GM12878 (cell line): ENCODE results near the gene PCID2.

Experiments
- CBX5 ChIP-seq: sonication (generic); IDR thresholded peaks from 2 replicates; pipeline ENCODE4 v1.6.1; 2016; ENCODE audit warnings: low read depth, moderate library complexity, mild to moderate bottlenecking, inconsistent platforms
- CEBPZ ChIP-seq: fragments of 150-350 bp; IDR thresholded peaks from 2 replicates; pipeline ENCODE4 v1.6.1; 2016; ENCODE audit warnings: low read depth, low read length
- ELK1 ChIP-seq: IDR thresholded peaks from 2 replicates; pipeline ENCODE4 v1.6.1; 2012; ENCODE audit warnings: low read depth, low read length, improper control_type of control experiment
- EP300 ChIP-seq, 2 experiments: fragments of 150-350 bp in 1 of 2; IDR thresholded peaks; 2 replicates each; pipeline ENCODE4 v1.6.1; 2011 to 2012; ENCODE audit warnings: low read depth in 2 of 2, low read length in 2 of 2, borderline replicate concordance in 1 of 2, improper control_type of control experiment in 1 of 2, inconsistent platforms in 1 of 2; ENCODE audit not compliant: control insufficient read depth in 1 of 2
- GABPA ChIP-seq: IDR thresholded peaks from 2 replicates; pipeline ENCODE4 v1.6.1; 2014; ENCODE audit warnings: antibody characterized with exemption, low read depth, mild to moderate bottlenecking, inconsistent platforms
- HCFC1 ChIP-seq: fragments of 150-350 bp; IDR thresholded peaks from 2 replicates; pipeline ENCODE4 v1.6.1; 2014; ENCODE audit warnings: low read length
- MYC ChIP-seq: IDR thresholded peaks from 2 replicates; pipeline ENCODE4 v1.6.1; 2011; ENCODE audit warnings: mild to moderate bottlenecking, low read length, moderate library complexity, inconsistent platforms; ENCODE audit not compliant: insufficient read depth, insufficient replicate concordance, insufficient read length, severe bottlenecking
- NFIC ChIP-seq: IDR thresholded peaks from 2 replicates; pipeline ENCODE4 v1.6.1; 2012; ENCODE audit warnings: low read depth, mild to moderate bottlenecking, inconsistent platforms, low read length, moderate library complexity
- POLR2AphosphoS5 ChIP-seq: IDR thresholded peaks from 2 replicates; pipeline ENCODE4 v1.6.1; 2011; ENCODE audit warnings: mild to moderate bottlenecking, low read length, inconsistent platforms
- RAD51 ChIP-seq: fragments of 450-650 bp; IDR thresholded peaks from 2 replicates; pipeline ENCODE4 v1.6.1; 2016; ENCODE audit warnings: moderate library complexity, mild to moderate bottlenecking, inconsistent platforms
- RFX5 ChIP-seq: IDR thresholded peaks from 2 replicates; pipeline ENCODE4 v1.6.1; 2011; ENCODE audit warnings: low read depth, low read length, improper control_type of control experiment
- USF2 ChIP-seq: IDR thresholded peaks from 2 replicates; pipeline ENCODE4 v1.6.1; 2011; ENCODE audit warnings: low read depth, low read length, improper control_type of control experiment, borderline replicate concordance
- TF ChIP-seq, protein P1 (sequence below): fragments of 450-650 bp; IDR thresholded peaks from 2 replicates; pipeline ENCODE4 v1.6.1; 2018; ENCODE audit warnings: mild to moderate bottlenecking, low read depth, moderate library complexity; ENCODE audit not compliant: partially characterized antibody

DNA sequence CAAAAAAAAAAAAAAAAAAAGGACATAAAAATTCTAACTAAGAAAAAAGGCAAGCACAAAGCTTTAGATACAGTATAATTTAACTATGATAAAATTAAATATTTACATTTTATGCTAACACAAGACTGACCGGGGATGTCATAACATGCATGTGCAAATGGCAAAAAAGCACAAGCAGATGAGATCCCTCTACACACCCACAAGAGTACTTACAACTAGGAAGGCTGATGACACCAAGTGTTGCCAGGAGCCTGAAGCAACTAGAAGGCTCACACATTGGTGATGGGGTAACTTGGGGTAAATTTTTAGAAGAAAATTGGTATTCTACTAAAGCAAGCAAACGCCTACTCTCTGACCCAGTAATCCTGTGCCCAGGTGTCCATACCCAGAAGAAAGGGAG lies 6.7 kb downstream of the PCID2 start:
- TF ChIP-seq POLR2AphosphoS5 = no peak
- no peak for TF ChIP-seq RAD51
- no peak for TF ChIP-seq RFX5
- TF ChIP-seq MYC = no peak
- no peak for TF ChIP-seq HCFC1
- TF ChIP-seq GABPA = no peak
- no peak for TF ChIP-seq NFIC
- TF ChIP-seq ELK1 = no peak
- TF ChIP-seq USF2 = no peak
- no peak for TF ChIP-seq CEBPZ
- TF ChIP-seq CBX5 = no peak
- no peak for TF ChIP-seq EP300 (IDR thresholded peaks at IDR 0.05; ENCODE audit: borderline replicate concordance in 1 of 2, control insufficient read depth in 1 of 2, low read depth in 2 of 2, low read length in 2 of 2)
- TF ChIP-seq, protein P1, sequence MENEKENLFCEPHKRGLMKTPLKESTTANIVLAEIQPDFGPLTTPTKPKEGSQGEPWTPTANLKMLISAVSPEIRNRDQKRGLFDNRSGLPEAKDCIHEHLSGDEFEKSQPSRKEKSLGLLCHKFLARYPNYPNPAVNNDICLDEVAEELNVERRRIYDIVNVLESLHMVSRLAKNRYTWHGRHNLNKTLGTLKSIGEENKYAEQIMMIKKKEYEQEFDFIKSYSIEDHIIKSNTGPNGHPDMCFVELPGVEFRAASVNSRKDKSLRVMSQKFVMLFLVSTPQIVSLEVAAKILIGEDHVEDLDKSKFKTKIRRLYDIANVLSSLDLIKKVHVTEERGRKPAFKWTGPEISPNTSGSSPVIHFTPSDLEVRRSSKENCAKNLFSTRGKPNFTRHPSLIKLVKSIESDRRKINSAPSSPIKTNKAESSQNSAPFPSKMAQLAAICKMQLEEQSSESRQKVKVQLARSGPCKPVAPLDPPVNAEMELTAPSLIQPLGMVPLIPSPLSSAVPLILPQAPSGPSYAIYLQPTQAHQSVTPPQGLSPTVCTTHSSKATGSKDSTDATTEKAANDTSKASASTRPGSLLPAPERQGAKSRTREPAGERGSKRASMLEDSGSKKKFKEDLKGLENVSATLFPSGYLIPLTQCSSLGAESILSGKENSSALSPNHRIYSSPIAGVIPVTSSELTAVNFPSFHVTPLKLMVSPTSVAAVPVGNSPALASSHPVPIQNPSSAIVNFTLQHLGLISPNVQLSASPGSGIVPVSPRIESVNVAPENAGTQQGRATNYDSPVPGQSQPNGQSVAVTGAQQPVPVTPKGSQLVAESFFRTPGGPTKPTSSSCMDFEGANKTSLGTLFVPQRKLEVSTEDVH = no peak
